C4-2B (cell line): ENCODE results near the gene KLC4.
"Not testable (repeated sequence)": the region's sequence is repeated elsewhere in the genome, so short reads cannot be mapped to it uniquely, and the experiment has no call there.

Source experiments
- H3K27ac ChIP-seq: fragments of 450-650 bp; 2 replicates; pipeline ENCODE4 v1.5.1; 2017
- ZFX ChIP-seq: fragments of 450-650 bp; IDR thresholded peaks from 2 replicates; pipeline ENCODE4 v1.6.1; 2017
- TF ChIP-seq, protein P1 (sequence below): fragments of 450-650 bp; conservative IDR thresholded peaks from 2 replicates; pipeline ENCODE4 v1.5.1; 2017; ENCODE audit warnings: mild to moderate bottlenecking

The KLC4 gene

DNA sequence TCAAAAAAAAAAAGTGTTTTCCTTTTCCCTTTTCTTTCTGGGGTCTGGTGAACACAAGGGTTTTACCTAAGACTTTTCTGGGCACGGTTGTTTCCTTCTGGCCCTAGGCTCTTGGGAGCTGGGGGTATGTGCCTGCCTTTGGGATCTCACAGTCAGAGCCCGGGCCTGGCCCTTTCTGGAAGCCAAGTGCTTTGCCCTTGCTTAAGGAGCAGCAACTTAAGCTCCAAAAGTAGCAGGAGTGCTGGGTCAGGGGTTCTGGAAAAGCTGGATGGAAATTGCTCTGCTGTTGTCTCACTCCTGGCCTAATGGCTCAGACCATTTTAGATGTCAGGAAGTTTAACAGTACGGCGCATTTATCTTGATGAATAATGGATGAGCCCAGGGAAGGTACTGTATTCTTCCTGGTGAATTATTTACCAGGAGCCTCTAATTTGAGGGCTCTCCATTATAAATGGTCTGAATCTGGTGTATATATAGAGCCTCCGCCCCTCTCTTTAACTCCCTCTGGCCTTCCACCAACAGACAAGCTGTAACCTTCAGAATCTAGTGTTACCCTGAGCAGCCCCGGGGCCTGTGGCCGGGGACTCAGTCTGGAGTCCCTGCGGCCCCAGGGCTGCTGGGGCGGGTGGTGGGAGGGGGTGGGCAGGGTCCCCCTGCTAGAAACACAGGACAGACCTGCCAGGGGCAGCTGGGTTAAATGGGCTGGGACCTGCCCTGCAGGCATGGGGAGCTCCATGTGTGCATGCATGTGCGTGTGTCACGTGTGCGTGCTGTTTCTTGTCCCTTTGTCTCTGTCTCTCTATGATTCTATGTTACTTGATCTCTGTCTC lies 54.2 kb downstream of the KLC4 start:
- TF ChIP-seq, protein P1, sequence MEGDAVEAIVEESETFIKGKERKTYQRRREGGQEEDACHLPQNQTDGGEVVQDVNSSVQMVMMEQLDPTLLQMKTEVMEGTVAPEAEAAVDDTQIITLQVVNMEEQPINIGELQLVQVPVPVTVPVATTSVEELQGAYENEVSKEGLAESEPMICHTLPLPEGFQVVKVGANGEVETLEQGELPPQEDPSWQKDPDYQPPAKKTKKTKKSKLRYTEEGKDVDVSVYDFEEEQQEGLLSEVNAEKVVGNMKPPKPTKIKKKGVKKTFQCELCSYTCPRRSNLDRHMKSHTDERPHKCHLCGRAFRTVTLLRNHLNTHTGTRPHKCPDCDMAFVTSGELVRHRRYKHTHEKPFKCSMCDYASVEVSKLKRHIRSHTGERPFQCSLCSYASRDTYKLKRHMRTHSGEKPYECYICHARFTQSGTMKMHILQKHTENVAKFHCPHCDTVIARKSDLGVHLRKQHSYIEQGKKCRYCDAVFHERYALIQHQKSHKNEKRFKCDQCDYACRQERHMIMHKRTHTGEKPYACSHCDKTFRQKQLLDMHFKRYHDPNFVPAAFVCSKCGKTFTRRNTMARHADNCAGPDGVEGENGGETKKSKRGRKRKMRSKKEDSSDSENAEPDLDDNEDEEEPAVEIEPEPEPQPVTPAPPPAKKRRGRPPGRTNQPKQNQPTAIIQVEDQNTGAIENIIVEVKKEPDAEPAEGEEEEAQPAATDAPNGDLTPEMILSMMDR: no peak
- TF ChIP-seq ZFX: no peak
- H3K27ac ChIP-seq: no peak overlapping the region

DNA sequence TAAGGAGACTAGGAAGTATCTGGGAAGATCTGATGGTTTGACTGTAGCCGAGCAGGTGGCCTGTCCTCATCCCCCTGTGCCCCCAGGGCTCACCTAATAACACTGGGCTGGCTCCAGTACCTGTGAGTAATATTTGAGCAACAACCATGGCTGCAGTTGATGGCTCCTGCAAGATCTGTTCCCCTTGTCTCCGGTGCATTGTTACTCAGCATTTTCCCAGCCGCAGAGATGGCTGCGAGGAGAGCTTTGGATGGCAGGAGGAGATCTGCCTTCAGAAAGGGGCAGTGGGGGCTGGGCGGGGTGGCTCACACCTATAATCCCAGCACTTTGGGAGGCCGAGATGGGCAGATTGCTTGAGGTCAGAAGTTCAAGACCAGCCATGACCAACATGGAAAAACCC lies 55.9 kb downstream of the KLC4 start:
- H3K27ac ChIP-seq: no peak overlapping the region
- TF ChIP-seq, protein P1: no peak
- no peak for TF ChIP-seq ZFX

- not testable (repeated sequence) for H3K27ac ChIP-seq
These were observed 58.0 kb downstream of the KLC4 start for GRCh38 chr6:43117466-43117865.

GRCh38 chr6:43119482-43119881 lies 60.1 kb downstream of the KLC4 start:
- no peak for TF ChIP-seq ZFX
- no peak overlapping the region for H3K27ac ChIP-seq

- TF ChIP-seq, protein P1: no peak
- no peak for TF ChIP-seq ZFX
- no peak overlapping the region for H3K27ac ChIP-seq
These were observed 60.8 kb downstream of the KLC4 start for GRCh38 chr6:43120101-43120763.

DNA sequence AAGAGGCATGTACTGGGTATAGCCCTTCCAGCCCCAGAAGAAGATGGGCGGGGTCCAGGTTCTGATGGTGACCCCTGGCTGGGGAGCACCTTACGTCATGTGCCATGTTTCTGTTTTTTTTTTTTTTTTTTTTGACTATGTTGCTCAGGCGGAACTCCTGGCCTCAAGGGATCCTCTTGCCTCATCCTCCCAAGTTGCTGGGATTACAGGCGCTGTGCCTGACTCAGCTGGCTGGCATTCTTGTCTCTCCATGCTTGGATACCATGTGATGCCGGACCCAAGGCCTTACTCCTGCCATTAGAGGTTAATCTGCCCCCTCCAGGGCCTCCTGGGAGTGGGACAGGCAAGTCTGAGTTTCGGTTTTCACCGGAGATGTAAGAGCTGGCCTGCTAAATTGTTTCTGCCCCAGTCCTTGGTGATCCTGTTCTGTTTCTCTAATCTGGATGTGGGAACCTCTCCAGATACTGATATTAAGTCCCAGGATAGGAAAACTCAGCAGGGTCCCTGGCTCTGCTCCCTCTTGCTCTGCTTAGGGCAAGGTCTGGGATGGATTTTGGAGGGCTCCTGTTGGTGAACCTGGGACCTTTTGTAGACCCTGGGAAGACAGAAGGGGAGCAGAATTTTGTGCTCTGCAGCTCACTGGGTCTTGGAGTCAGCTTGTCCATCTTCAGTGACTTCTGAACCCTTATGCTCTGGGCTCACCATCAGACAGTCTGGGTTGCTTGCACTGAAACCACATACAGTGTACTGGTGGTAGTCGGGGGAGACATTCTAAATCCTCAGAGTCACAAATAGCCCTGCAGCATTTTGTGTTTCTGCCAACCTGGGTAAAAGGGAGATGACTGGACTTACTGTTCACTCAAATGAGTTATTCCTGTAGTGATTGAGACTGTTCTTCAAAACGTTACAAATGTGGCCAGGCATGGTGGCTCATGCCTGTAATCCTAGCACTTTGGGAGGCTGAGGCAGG lies 61.8 kb downstream of the KLC4 start:
- H3K27ac ChIP-seq: no peak overlapping the region
- TF ChIP-seq ZFX: no peak
- TF ChIP-seq, protein P1: no peak

DNA sequence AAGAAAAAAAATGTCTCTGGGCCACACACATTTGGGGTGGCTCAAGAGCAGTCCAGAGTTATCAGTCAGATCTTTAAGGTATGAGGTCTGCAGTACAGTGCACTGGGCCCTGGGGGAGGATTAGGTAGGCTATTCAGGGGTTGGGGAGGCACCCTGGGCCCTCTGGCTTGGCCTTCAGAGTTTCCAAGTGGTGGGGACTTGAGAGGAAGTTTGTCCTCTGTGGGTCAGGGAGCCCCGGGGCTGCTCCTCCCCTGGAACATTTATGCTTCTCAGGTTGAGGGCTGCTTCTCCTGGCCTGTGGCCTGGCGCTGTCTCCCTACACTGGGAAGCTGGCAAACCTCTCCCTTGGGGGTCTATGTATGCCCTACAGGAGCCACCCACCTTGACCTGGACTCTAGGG lies 62.7 kb downstream of the KLC4 start:
- H3K27ac ChIP-seq: no peak overlapping the region

More for the DNA sequence above, 62.7 kb downstream of the KLC4 start:
- TF ChIP-seq, protein P1: no peak
